Urothelium cell line (cell line): ENCODE measurements around the gene DCP1A.
A peak's percentile ranks its signal among the peaks of the same experiment; 100 is the strongest.
"Not testable (repeated sequence)": the region's sequence is repeated elsewhere in the genome, so short reads cannot be mapped to it uniquely, and the experiment has no call there.

Experiments used
- DNase-seq: peaks from one replicate; pipeline ENCODE4 v3.0.0; 2011; ENCODE audit warnings: low spot score, mixed read lengths
- FAIRE-seq: peaks from 2 replicates; lab custom pipeline; 2011; peaks lifted over from hg19 to GRCh38; lab: Jason Lieb, UNC

DCP1A gene

DNA sequence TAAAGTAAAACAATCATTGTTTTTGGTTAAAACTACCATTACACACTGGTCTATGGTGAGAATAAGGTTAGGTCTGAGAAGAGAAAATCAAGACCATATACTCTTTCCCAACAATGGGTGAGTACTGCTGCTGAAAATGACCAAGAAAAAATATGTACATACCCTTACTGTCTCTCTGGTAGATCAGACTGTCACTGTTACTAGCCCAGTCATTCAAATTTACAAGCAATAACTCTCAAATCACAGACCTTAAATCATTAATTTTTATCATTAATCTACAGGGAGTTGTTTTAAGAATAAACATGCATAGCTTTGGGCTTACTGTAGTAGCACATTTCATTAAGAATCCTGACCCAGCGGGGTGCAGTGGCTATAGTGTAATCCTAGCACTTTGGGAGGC, 17.4 kb downstream of the DCP1A start:
- FAIRE-seq (no peak), DNase-seq (no peak)

DNA sequence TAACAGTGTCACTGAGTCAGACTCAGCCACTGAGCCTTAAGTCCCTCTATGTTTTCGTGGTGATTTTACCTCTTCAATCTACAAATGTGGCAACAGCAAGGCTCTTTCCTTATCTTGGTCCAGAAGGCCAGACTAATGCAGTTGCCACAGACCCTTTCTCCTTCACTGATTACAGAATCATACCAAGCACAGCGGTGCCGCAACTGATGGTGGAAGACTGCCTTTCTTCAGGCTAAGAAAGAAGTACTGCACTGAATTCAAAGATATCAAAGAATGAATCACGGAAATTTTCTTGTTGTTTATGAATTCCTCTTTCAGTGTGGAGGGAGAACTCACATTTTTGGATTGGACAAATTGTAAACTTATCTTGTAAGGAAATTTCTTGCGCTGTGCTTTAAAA, 18.6 kb downstream of the DCP1A start:
- no peak for DNase-seq
- FAIRE-seq, result no peak

DNA sequence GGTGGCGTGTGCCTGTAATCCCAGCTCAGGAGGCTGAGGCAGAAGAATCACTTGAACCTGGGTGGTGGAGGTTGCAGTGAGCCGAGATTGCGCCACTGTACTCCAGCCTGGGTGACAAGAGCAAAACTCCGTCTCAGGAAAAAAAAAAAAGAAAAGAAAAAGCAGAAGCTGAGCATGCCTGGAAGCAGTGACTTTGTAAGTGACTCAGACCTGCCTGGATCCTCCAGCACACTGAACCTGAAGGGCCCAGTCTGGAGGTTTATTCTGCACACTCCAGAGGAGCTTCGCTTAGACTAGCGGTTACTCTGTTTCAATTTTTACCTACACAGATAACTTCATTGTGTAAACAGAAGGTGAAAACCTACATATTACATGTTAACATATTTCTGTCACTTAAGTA, 19.4 kb downstream of the DCP1A start:
- DNase-seq, FAIRE-seq: not testable (repeated sequence)

DNA sequence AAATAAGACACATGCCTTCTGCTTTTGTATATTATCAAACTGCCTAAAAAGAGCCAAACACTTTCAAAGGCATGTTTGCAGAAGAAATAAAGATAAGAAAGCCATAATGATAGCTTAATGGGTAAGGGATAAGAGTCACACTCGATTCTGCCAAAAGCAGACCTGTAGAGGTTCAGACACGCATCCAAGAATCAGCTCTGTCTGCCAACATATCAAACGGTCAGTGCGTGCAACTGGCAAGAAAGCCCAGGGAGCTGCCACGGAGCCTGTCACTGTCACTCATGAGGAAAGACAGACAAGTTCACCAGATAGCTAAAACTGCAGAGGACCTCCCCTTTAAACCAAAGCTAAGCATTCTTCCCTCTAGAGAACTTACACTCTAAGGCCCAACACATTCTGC, 23.2 kb downstream of the DCP1A start:
- no peak for DNase-seq
- FAIRE-seq, result no peak

DNA sequence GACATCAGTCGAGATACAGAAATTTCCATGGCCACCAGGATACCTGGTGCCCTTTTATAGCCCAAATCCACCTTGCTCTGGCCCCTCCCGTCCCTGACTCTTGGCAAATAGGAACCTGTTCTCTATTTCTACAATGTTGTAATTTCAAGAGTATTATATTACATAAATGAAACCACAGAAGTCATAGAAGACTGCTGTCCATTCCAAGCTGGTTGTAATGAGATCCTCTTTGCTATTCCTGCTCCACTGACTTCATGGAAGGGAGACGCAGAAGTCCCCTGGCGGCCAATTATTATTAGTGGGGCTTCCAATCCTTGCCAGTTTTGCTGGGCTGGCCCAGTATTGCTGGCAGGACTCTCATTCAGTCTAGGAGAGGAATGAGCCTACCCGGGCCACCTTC, 26.6 kb downstream of the DCP1A start:
- FAIRE-seq, result no peak
- no peak for DNase-seq

DNA sequence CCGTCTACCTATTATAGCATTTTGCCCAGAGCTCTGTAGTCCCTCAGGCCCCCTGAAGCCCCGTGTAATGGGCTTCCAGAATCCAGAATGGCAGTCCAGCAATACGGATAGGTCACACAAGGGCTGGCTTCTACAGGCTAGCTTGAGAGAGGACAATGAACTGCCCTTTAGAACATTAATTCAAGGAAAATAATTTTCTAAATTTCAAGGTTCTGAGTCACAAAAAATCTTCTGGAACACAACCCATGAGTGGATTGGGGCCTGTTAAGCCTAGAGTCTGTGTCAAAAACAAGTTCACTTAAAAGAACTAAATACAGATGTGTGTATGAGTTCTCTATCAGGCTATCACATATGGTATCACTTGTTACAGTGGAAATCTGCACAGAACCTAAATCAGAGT, 28.8 kb downstream of the DCP1A start:
- FAIRE-seq, result no peak
- DNase-seq, result no peak

DNA sequence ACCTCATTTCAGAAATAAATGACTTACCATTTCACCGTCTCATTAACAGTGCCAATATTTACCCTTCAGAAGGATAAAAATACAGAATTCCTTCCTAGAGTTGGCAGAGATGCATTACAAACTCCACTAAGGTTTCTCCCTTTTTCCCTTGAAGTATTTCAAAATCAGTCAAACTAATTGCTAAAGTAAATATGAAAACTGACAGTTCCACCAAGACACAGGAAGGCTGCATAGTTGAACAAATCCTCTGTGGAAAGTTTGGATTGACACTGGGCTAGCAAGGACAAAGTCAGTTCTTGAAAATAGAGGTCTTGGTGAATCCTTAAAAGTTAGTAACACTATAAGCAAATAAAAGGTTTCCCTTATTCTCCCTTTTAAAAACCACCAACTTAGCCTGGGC, 34.5 kb downstream of the DCP1A start:
- no peak for DNase-seq
- no peak for FAIRE-seq

DNA sequence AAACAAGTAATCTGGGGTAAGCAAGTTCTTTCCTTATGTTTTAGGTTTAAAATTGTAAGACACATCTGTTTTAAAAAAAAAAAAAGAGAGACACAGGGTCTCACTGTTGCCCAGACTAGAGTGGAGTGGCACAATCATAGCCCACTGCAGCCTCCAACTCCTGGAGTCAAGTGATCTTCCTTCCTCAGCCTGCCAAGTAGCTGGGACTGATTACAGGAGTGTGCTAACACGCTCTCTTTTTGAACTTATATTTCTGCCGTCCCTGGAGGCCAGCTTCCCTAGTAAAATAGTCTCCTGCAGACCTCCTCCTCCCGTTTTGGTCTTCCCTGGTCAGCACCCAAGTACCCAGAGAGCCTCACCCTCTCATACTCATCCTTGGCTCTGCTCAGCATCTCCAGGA, 35.5 kb downstream of the DCP1A start:
- no peak for FAIRE-seq
- DNase-seq, result no peak

DNA sequence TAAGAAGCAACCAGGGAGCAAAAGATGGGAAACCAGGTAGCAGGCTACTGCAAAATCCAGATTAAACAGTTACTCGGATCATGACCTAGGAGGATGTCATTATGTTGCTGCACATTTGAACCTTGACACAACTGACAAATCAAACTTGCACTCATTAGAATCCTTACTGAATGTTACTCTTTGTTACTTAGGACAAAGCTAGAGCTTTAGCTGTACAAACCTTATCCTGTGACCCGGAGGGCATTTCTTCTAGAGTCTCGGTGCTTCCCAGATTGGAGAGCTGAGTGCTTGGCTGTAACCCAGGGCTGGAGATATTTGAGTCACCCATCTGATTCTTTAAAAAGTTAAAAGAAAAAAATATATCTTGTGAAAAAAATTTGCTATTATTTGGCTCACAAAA, 43.4 kb downstream of the DCP1A start:
- DNase-seq, result no peak
- FAIRE-seq, result no peak

DNA sequence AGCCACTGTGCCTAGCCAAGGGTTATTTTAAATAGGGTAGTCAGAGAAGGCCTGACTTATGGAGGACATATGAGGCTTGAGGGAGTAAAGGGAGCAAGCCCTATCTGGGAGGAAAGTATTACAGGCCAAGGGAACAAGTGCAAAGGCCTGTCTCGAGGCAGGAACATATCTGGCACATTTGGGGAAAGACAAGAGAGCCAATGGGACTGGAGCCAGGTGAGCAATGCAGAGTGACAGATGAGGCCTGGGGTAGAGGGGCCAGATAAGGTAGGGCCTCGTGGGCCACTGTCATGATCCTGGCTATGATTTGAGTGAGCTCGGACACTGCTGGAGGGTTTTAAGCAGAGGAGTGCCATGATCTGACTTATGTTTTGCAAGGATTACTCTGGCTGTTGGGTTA, 43.8 kb downstream of the DCP1A start:
- no peak for DNase-seq
- no peak for FAIRE-seq

DNA sequence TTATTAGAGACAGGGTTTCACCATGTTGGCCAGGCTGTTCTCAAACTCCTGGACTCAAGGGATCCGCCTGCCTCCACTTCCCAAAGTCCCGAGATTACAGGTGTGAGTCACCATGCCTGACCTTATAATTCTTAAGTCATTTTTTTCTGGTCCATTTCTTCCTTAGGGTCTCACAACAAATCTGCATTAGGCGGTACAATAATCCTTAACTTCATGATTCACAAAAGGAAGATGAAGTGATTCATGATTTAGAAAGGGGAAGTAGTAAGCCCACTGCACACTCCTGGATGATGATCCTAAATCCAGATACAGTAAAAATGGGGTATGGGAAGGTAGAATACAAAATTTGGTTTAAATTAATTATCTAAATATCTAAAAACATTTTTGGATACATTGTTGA, 46.5 kb downstream of the DCP1A start:
- DNase-seq (no peak), FAIRE-seq (no peak)

DNA sequence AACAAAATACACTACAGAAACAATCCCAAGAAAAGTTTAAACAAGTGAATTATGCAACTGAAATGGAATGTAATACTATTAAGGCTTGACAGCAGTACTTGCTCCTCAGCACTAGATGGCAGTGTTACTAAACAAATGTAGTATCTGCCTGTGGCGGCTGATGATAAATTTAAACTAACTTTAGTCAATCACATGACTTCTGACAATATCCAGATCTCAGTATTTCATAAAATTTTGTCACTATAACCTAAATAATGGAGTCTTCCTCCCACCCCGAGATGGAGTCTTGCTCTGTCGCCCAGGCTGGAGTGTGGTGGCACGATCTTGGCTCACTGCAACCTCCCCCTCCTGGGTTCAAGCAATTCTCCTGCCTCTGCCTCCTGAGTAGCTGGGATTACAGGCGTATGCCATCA, 47.7 kb downstream of the DCP1A start:
- DNase-seq, result peak; percentile 54
- FAIRE-seq, result not testable (repeated sequence)

DNA sequence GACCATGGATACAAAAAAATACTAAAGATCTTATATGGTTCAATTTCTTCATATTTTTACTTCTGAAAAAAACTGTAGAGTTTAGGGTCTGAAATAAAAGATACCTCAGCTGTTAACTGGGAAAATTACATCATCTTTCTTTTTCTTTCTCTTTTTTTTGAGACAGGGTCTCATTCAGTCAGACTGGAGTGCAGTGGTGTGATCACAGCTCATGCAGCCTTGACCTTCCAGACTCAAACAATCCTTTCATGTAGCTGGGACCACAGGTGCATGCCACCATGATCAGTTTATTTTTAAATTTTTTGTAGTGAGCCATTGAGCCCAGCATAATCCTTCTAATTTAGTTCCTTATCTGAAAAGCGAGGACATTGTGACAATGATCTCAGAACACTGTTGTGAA, 51.9 kb downstream of the DCP1A start:
- no peak for FAIRE-seq
- DNase-seq, result no peak

DNA sequence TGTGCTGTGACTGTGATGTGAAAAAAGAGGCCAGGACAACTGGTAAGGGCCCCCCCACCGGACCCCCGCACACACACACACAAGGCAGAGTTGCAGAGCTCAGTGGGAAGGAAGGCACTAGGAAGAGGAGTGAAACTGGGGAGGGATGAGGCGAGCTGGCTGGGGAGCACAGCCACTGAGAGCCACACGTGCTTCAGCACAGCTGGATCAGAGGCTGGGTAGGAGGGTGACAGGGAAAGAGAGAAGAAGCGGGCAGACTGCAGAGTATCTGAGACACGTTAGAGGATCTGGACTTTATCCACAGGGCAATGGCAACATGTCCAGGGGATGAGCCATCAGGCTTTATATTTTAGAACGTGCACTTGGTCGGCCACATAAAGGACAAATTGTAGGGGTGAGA, 53.5 kb downstream of the DCP1A start:
- FAIRE-seq (no peak), DNase-seq (no peak)

DNA sequence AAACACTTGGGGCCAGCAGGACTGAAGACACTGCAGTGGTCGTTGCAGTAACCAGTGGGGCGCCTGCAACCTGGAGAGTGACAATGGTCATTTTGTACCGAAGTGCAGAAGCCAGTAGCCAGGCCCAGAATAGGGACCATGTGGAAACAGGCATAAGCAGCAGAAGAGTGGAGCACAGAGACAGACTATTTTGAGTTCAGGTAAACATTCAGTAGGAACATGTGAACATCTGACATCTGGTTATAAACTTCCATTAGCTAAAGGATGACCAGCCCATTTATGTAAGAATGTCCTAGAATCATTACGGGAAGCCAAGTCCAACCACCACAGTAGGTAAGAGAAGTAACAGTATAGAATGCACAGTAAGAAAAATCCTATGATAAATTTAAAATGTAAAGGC, 59.1 kb downstream of the DCP1A start:
- FAIRE-seq (no peak), DNase-seq (no peak)

DNA sequence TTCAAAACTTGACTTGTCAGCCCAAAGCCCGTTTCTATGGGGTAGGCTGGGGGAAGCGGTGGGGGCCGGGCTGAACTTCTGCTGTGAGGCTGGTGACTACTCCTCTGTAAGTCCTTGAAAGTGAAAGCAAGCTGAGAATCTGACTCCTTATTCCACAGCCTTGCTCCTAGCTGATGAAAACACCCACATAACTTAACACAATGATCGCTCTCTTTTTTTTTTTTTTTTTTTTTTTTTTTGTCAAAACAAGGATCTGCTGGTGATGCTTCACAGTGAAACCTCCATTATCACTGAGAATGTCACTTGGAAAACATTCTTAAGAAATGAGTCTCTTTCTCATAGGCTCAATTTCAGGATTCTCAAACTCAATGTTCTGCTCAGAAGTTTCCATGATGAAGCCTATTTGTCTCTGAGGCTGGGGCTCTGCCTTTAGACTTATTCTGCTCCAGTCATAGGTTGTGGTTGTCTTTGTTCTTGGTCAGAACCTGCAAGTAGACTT, 60.2 kb downstream of the DCP1A start:
- FAIRE-seq (no peak), DNase-seq (no peak)

DNA sequence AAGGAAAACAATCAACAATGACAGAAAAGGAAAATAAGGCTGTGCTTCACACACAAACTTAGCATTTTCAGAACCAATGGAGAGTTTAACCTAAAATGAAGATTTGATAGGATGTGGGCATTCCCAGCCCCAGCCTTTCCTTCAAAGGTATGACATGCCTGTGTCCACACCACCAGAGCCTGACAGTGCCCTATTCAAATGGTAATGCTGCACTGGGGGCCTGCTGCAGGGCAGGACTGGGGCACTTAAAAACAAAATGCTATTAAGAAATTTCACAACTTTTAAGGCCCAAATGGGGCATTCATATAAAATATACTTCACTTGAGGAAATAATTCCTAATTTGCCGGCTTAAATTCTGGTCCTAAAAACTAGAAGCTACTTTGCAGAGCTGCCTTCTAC, 60.6 kb downstream of the DCP1A start:
- FAIRE-seq (no peak), DNase-seq (no peak)

DNA sequence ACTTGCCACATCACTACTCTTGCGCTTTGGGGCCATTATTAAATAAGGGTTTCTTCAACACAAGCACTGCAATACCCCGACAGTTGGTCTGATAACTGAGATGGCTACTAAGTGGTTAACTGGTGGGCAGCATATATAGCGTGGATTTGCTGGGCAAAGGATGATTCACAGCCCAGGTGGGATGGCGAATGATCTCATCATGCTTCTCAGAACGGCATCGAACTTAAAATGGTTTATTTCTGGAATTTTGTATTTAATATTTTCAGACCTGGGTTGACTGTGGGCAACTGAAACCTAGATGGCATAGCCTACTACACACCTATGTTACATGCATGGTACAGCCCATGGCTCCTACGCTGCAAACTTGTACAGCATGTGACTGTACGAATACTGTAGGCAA, 64.8 kb downstream of the DCP1A start:
- DNase-seq (no peak), FAIRE-seq (no peak)

DNA sequence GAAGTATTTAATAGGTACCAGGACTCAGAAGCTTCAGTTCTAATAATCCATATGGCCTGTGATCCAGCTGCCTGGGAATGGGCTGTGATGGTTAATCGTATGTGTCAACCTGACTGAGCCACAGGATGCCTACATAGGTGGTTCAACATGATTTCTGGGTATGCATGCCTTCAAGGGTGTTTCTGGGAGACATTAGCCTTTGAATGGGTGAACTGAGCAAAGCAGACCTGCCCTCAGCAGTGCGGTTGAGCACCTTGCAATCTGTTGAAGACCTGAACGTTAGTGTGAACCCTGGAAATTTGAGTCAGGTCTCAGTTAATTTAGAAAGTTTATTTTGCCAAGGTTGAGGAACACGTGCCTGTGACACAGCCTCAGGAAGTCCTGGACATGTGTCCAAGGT, 68.7 kb downstream of the DCP1A start:
- DNase-seq, result no peak
- FAIRE-seq, result no peak

DNA sequence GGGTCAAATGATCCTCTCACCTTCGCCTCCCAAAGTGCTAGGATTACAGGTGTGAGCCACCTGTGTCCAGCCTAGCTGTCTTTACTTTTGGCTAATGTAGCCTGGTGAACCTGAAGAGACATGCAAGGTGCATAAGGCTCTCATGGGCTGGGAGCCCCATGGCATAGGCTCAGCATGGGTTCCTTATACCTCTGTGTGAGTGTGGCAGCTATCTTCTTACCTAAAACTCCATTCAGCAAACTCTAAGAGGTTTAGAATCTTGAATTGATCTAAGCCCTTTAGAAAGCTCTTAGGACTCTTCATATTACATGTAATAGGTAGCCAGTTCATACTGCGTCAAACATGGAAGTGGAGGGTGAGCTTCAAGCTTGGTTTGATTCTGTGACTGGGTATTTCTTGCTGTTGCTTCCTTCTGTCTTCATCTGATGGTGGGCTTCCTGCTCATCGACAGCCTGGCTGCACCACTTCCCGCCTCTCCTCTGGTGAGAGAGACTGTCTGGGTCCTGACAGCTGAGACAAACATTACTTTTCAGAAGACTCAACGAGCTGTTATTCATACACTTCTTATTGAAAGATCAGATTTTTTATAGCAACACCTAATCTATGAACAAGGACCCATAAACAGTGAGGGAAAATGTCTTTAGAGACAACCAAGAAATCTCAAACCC, 72.3 kb downstream of the DCP1A start:
- DNase-seq, result no peak
- no peak for FAIRE-seq

DNA sequence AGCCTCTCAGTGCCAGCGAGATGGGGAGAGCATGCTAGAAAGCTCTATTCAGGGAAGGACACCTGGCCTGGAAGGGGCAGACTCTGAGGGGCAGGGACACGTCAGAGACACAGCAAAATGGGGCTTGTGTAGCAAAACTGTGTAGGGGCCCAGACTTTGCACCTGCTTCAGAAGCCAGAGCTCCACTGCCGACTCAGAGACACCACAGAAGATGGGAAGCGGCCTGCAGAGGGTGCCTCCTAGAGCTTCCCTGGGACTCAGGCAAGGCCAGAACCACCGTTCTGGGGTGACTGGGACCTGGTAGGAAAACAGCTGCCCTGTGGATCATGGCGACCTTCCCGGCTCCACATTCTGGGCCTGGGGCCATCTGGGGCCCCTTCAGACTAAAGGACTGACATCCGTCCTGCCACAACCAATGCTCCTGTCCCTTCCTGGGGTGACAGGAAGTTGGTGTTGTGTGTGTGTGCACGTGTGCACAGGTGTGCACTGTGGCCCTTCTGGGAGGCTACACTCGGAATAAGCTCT, 74.1 kb downstream of the DCP1A start:
- DNase-seq (no peak), FAIRE-seq (no peak)

DNA sequence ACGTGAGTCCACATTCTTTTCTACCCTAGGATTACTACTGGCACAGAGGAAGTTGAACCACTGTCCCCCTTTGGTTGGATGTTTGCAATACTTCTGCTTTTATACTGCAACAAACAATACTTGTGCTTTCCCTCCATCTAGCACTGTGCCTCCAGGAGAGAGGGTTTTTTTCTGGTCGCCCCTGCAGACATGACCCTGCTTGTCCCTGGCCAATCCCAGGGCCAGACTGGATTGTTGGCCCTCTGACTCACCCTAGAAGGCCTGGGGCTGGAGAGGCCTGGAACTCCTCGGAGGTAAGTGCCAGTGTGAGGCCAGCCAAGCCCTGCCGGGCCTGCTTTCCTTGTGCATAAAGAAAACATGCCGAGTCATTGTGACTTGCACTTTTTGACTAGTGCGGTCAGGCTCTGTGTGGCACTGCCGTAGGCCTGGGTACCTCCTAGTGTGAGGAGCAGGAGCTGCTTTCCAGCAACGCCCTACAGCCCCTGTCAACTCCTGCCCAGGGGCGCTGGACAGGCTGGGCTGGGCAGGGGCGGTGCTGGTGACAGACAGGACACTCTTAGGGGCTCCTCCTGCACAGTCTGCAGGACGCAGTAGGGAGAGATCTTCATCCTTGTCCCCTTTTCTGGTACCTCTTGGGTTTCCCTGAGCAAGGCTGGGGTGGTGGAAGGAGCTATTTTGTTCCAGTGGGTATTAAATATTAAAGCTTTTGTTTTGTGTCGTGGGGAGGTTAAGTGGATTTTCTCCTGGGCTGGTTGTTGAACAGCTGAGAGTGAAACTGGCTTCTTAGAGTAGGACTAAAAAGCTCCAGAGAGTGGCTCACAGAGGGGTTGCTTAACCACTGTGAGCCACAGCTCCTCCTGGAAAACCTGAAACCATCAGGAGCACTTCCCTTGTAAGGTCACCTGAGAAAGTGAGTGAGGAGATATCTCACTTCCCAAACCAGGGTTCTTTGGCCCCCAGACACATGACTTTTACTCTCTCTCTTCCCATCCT, 77.2 kb downstream of the DCP1A start:
- peak; percentile 40 for FAIRE-seq

More for the DNA sequence above, 77.2 kb downstream of the DCP1A start:
- peak; percentile 92 for DNase-seq
